ENCODE measurements around the gene SLC41A2. TPM values are rescaled to one million over a fixed set of nuclear protein-coding genes. Genes with fewer than 3 reads are reported as not detected.

Gene SLC41A2, protein sequence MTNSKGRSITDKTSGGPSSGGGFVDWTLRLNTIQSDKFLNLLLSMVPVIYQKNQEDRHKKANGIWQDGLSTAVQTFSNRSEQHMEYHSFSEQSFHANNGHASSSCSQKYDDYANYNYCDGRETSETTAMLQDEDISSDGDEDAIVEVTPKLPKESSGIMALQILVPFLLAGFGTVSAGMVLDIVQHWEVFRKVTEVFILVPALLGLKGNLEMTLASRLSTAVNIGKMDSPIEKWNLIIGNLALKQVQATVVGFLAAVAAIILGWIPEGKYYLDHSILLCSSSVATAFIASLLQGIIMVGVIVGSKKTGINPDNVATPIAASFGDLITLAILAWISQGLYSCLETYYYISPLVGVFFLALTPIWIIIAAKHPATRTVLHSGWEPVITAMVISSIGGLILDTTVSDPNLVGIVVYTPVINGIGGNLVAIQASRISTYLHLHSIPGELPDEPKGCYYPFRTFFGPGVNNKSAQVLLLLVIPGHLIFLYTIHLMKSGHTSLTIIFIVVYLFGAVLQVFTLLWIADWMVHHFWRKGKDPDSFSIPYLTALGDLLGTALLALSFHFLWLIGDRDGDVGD
- 4.8 and 4.9 TPM in 2 replicates for total RNA-seq

DNA sequence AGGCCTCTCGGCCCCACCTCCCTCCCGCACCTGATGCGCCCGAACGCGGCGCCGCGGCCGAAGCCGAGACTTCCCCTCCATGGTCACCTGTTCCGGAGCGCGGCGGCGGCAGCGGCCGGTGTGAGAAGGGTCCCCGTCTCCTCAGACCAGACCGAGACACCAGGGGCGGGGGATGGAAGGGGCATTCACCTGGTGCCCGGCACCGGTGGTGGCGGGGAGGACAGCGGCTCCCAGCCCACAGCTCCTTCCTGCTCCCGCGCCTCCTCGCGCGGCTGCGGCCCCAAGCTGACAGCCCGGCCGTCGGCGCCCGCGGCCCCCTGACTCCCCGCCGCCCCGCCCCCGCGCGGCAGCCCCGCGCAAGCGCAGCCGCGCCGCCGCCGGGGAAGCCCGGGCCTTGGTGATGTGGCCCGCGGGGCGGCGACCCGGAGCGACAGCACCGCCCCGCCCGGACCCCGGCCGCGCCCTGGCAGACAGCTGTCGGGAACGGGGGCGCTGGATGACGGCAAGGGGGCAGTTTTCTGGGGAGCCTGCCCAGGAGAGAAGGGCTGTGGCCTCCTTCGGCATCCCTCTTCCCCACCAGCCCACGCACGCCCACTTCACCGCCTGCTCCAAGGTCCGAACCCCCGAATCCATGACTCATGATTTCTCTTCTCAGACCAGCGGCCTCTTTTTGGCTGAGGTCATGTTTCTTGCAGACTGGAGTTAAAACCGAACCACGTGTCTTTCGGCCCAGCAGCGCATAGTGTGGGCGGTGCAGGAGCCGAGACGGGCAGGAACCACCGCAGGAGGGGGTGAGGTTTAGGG, at the start of gene SLC41A2:
Gene SLC41A2, minus strand, starts transcription at position 290 of the 804 bp plus-strand sequence. CDS start 29,763 bp downstream, outside the sequence.

DNA sequence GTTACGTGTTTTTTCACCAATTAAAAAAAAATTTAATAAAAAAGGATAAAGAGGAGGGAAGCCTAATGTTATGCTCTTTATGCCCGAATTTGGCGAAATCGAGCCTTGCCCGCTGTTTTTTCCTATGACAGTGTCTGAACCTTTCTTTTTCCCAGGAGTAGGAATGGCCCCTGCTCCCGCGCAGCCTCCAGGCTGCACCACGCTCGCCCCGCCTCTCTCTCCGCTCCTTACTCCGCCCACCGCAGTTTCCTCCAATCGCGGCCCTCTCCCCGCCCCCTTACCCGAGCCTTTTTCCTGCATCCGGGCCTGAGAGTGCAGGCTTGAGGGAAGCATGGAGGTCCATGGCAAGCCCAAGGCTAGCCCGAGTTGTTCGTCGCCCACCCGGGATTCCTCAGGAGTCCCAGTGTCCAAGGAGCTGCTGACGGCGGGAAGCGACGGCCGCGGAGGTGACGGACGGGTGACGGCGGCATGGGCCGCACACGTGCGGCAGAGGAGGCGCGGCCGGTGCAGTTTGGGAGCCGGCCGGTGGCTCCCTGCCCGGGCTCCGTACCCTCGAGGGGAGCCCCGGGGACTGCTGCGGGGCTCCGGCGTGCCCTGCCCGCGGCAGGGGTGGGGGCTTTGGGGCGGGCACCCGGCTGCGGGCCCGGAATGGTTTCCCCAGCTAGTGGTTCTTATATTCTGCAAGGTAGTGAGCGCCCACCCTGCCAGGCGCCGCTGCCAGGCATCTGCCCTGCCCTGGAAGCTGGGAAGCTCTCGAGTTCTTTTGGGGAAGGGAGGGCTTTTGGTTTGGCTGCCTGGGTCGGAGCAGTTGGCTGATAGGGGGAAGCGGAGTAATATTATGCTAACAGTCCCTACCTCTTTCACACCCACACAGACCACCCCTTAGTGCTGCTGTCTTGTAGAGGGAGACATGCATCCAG, 28.2 kb upstream of the SLC41A2 start, which contains the start of gene NOPCHAP1:
Gene NOPCHAP1, plus strand, starts transcription at position 295 of the 920 bp plus-strand sequence. Its CDS starts 37 bp downstream, at position 332.

Other genes starting within 250 kb of the SLC41A2 start
- 5.4 and 6.4 TPM in 2 replicates for gene NOPCHAP1, start 28.0 kb upstream of the SLC41A2 start, total RNA-seq
- gene ALDH1L2, start 126.2 kb upstream of the SLC41A2 start, total RNA-seq, result 29.1 and 31.8 TPM in 2 replicates
- 16.2 and 20.5 TPM in 2 replicates for gene WASHC4, start 149.4 kb upstream of the SLC41A2 start, total RNA-seq

Measured in bronchus fibroblast of lung (primary cell).